WERI-Rb-1 (cell line): ENCODE measurements around the gene UST.
A peak's percentile ranks its signal among the peaks of the same experiment; 100 is the strongest.
"Not testable (repeated sequence)": the region's sequence is repeated elsewhere in the genome, so short reads cannot be mapped to it uniquely, and the experiment has no call there.

Experiments used
- DNase-seq: peaks from one replicate; pipeline ENCODE4 v3.0.0-alpha.2; 2020
- H3K27ac ChIP-seq: fragments of 250-450 bp; sonication (Bioruptor Pico); 2 replicates; pipeline ENCODE4 v1.5.1; 2020; ENCODE audit warnings: mild to moderate bottlenecking, moderate library complexity
- H3K27me3 ChIP-seq: fragments of 250-450 bp; sonication (Bioruptor Pico); 2 replicates; pipeline ENCODE4 v1.5.1; 2021; ENCODE audit warnings: mild to moderate bottlenecking, low read depth, moderate library complexity; ENCODE audit not compliant: insufficient read depth, severe bottlenecking
- H3K36me3 ChIP-seq: fragments of 250-450 bp; sonication (Bioruptor Pico); 2 replicates; pipeline ENCODE4 v1.5.1; 2020; ENCODE audit warnings: mild to moderate bottlenecking, moderate library complexity
- H3K4me3 ChIP-seq: 2 replicates; pipeline ENCODE4 v1.5.1; 2011; ENCODE audit warnings: low read depth, mild to moderate bottlenecking, control low read depth, low read length
- H3K9me3 ChIP-seq: fragments of 250-450 bp; sonication (Bioruptor Pico); 2 replicates; pipeline ENCODE4 v1.5.1; 2021; ENCODE audit warnings: mild to moderate bottlenecking, moderate library complexity; ENCODE audit not compliant: severe bottlenecking
- TF ChIP-seq, protein P1 (sequence below): IDR thresholded peaks from 2 replicates; pipeline ENCODE4 v1.5.1; 2011; ENCODE audit warnings: low read depth, mild to moderate bottlenecking, control low read depth, inconsistent platforms, low read length

Gene UST

GRCh38 chr6:148845464-148845863 is 98.6 kb downstream of the UST start:
- TF ChIP-seq, protein P1, sequence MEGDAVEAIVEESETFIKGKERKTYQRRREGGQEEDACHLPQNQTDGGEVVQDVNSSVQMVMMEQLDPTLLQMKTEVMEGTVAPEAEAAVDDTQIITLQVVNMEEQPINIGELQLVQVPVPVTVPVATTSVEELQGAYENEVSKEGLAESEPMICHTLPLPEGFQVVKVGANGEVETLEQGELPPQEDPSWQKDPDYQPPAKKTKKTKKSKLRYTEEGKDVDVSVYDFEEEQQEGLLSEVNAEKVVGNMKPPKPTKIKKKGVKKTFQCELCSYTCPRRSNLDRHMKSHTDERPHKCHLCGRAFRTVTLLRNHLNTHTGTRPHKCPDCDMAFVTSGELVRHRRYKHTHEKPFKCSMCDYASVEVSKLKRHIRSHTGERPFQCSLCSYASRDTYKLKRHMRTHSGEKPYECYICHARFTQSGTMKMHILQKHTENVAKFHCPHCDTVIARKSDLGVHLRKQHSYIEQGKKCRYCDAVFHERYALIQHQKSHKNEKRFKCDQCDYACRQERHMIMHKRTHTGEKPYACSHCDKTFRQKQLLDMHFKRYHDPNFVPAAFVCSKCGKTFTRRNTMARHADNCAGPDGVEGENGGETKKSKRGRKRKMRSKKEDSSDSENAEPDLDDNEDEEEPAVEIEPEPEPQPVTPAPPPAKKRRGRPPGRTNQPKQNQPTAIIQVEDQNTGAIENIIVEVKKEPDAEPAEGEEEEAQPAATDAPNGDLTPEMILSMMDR, result no peak
- Histone ChIP-seq H3K27ac (no peak overlapping the region), H3K9me3 (no peaks in the 10 kb centered on the region), H3K36me3 (no peaks in the 10 kb centered on the region), H3K27me3 (no peaks in the 10 kb centered on the region), H3K4me3 (no peak overlapping the region)
- DNase-seq, result no peak

GRCh38 chr6:148846778-148847761 is 100.2 kb downstream of the UST start:
- no peak for DNase-seq
- H3K27ac ChIP-seq, result no peak overlapping the region
- no peak overlapping the region for H3K4me3 ChIP-seq
- H3K36me3 ChIP-seq, result no peaks in the 10 kb centered on the region
- H3K27me3 ChIP-seq, result no peaks in the 10 kb centered on the region
- no peaks in the 10 kb centered on the region for H3K9me3 ChIP-seq
- TF ChIP-seq, protein P1, result no peak

DNA sequence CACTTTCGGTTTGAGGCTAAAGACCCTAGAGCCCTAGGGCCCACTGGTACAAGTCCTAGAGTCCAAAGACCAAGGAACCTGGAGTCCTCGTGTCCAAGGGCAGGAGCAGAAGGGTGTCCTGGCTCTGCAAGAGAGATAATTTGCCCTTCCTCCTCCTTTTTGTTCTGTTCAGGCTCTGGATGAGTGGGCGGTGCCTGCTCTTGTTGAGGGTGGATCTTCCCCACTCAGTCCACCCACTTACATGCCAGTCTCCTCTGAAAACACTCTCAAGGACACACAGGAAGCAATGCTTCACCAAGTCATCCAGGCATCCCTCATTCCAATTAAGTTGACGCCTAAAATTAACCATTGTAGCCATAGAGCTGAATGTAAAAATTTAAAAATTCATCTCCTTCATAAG is 102.1 kb downstream of the UST start:
- Histone ChIP-seq H3K9me3 (peaks cover 3% of the 10 kb centered on the region), H3K27me3 (no peaks in the 10 kb centered on the region), H3K36me3 (no peaks in the 10 kb centered on the region), H3K4me3 (no peak overlapping the region), H3K27ac (no peak overlapping the region)
- TF ChIP-seq, protein P1, result no peak
- no peak for DNase-seq

GRCh38 chr6:148849449-148849848 is 102.6 kb downstream of the UST start:
- not testable (repeated sequence) for H3K9me3 ChIP-seq, H3K4me3 ChIP-seq, H3K36me3 ChIP-seq, H3K27ac ChIP-seq, DNase-seq, H3K27me3 ChIP-seq

DNA sequence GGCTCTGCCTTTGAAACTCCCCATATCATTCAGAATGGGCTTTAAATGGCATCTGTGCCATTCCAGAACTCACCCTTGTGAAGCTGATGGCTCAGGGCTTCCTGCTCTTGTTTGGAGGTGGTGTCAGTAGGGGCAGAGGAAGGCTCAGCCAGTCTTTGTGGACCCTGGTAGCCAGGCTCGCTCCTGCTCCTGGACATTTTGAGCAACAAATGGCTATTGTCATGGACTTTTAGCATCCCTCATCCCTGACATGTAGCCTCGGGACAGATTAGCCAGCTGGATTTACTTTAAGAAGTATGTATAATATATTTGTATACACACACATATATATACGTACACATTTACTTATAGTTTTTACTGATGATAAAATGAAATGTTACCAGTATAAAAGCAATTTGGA is 104.1 kb downstream of the UST start:
- TF ChIP-seq, protein P1, result no peak
- H3K27ac ChIP-seq, result no peak overlapping the region
- H3K36me3 ChIP-seq, result no peaks in the 10 kb centered on the region
- no peak overlapping the region for H3K4me3 ChIP-seq
- H3K9me3 ChIP-seq, result peaks cover 3% of the 10 kb centered on the region
- DNase-seq, result no peak
- no peaks in the 10 kb centered on the region for H3K27me3 ChIP-seq

- Histone ChIP-seq H3K9me3 (peaks cover 3% of the 10 kb centered on the region), H3K4me3 (no peak overlapping the region), H3K36me3 (no peaks in the 10 kb centered on the region), H3K27me3 (no peaks in the 10 kb centered on the region), H3K27ac (no peak overlapping the region)
- TF ChIP-seq, protein P1, result no peak
- peak; percentile 52 for DNase-seq
These were observed 105.1 kb downstream of the UST start for GRCh38 chr6:148851683-148852556.
